Superior temporal gyrus (tissue), 1 donor: Measurements from ENCODE around the gene ADAMTS17.

Experiments
- DNase-seq: peaks from one replicate; pipeline ENCODE4 v3.0.0-alpha.2; 2016; ENCODE audit errors: extremely low spot score

Gene ADAMTS17

GRCh38 chr15:100198442-100198841 is 143.3 kb downstream of the ADAMTS17 start:
- no peak for DNase-seq

DNA sequence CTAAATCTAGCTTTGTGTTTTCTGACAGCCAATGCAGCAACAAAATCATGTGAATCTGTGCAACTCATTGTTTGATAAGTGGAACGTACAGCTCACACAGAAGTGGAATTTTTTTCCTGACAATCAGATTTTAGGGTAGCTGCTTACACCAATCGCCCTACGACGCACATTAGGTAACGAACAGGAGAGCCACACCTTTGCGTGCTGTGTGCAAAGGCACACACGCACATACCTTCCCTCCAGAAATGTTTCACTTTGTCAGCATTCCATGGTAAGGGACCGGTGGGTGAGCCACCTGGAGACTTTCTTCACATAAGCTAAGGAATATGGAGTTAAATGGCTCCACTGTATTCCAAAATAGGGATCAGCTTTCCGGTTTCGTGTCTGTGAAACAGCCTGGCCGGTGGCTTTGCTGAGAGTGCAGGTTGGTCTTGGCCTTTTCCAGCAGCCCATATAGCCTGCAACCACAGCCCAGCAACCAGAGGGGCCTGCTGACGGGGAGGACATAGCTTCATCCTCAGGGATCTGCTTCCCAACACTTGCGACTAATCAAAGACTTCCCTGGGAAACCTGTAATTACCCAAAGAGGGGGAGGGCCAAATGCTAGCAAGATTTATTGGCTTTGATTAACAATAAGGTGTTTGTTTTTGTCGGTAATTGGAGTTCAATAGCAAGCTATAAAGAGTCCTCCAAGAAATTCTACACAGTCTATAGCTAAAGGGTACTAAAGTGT is 145.3 kb downstream of the ADAMTS17 start:
- no peak for DNase-seq

DNA sequence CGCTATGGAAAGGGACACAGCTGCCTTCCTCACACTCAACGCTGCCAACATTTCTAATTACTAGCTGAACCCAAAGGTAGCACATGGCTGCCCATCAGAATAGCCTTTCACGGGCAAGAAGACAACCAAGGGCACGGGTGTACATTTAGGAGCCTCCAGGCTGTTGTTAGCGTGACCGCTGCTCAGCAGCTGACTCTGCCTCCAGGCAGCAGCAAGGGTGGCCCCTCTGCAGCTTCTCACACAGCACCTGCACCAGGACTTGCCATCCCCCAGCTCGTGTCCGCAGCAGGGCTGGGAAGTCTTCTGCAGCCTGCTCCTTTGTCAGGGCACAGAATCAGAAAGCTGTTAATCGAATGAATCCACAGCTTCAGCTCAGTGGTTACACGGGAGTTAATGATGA is 146.8 kb downstream of the ADAMTS17 start:
- DNase-seq = no peak

- DNase-seq = no peak
These were observed 148.4 kb downstream of the ADAMTS17 start for GRCh38 chr15:100193277-100193860.

GRCh38 chr15:100192097-100193080 is 149.4 kb downstream of the ADAMTS17 start:
- DNase-seq = no peak

- DNase-seq = no peak
These were observed 150.6 kb downstream of the ADAMTS17 start for GRCh38 chr15:100191161-100191560.

GRCh38 chr15:100190675-100191074 is 151.1 kb downstream of the ADAMTS17 start:
- DNase-seq = no peak

DNA sequence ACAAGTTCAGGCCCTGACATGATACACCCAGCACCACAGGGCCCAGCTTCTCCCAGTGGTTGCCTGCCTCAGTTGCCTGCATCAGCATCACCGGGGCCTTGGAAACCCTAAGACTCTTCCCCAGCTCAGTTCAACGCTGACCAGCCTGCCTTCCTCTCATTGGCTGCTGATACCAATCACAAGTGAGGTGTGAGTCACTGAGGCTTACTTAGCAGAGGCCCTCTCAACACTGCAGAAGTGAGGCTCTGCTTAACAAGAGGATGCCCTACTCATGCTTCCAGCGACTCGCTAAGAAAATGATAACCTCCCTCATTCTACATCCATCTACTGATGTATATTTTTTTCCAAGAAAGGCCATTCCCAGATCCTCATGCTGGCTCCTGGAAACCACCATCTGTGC is 151.9 kb downstream of the ADAMTS17 start:
- DNase-seq = no peak

DNA sequence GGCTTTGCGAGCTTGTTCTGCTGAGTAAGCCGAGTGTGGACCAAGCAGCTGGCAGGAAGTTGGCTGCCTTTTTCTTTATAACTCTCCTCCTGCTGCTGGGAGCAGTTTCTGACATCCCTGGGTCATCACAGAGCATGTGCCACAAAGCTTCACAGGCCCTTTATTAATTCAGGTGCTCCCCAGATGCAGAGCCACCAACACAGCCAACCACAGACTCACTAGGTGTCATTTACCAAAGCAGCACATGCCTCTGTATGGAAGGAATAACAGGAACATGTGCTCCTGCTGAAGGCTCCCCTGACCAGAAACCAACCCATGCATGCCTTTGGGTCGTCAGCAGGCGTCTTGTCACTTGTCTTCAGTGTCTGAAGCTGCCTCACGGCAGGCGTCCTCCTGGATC is 152.5 kb downstream of the ADAMTS17 start:
- no peak for DNase-seq

- DNase-seq = no peak
These were observed 154.1 kb downstream of the ADAMTS17 start for GRCh38 chr15:100187677-100188076.

DNA sequence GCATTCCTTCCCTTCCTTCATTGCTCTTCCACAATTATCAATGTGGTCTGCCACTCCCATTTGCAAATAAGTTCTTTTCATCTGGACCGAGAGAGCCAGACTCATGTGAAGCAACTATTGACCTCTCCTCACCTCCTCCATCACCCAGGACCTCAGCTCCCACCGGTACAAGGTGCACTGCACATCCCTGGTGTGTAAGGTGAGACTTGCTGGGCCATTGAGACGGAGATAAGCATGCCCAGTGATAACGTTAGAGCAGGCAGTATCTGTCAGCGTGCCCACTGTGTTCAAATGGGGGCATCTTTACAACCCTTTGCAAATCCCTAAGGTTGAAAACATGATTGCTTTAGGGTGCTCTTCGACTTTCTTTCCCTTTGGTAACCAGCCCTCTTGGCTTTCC is 154.8 kb downstream of the ADAMTS17 start:
- DNase-seq = no peak

- no peak for DNase-seq
These were observed 155.4 kb downstream of the ADAMTS17 start for GRCh38 chr15:100186366-100186765.

DNA sequence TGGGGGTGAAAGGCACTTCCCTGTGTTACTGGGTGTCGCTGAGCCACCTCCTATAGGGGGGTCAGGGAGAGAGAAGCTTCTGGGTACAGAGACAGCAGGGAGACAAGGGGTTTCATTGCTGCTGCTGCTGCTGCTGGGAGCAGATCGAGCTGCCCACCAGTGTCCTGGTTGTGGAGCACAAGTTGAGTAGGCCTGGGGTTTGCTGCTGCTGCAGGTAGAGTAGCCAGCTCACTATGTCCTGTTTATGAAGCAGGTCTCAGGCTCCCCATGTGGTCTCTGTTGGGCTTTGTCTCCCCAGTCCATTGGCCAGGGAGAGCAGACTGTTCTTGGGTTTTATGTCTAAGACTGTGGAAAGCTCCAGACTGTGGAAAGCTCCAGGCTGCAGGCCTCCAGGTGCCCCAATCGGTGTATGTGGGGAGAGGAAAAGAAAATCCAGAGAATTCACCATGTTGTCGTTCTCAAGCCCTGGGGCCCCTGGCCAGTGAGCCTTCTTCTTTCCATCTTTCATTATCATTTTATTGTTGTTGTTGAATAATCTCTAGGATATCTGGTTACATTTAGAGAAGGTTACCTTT is 157.8 kb downstream of the ADAMTS17 start:
- DNase-seq = no peak

- no peak for DNase-seq
These were observed 160.9 kb downstream of the ADAMTS17 start for GRCh38 chr15:100180921-100181320.

DNA sequence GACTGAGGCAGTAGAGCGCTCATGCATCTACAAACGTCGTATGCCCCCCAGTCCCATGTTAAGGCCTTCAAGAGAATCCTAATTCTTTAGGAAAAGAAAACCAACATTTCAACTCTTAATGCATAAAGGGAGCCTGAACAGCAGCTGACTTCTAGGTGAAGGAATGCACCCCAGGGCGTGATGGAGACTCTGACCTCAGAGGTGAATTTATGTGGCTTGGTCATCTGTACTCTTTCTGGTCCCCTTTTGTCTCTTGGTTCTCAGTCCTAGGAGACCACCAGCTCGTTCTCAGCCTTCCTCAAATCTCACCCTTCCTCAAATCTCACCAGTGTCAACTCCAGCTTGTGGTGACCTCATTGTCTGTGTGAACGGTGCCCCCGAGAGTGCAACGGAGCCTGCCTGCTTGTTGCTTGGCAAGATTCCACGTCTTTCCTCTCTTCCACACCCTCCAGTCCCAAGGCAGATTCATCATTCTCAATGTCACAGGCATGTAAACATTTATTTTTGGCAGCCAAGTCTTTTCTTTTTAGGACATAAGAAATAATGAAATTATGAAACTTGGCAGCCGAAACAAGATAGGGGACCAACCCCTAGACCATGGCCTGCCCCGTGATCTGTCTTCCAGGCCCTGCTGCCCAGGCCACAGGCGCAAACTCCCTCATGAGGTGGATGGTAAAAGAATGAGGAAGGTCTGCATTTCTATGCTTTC is 166.2 kb downstream of the ADAMTS17 start:
- DNase-seq = no peak

GRCh38 chr15:100174904-100175275 is 166.9 kb downstream of the ADAMTS17 start:
- no peak for DNase-seq

- no peak for DNase-seq
These were observed 167.4 kb downstream of the ADAMTS17 start for GRCh38 chr15:100174159-100174903.

GRCh38 chr15:100172356-100173024 is 169.3 kb downstream of the ADAMTS17 start:
- no peak for DNase-seq

- DNase-seq = no peak
These were observed 170.4 kb downstream of the ADAMTS17 start for GRCh38 chr15:100171411-100171810.
